ENCODE results near the gene EBF4.

The EBF4 gene

DNA sequence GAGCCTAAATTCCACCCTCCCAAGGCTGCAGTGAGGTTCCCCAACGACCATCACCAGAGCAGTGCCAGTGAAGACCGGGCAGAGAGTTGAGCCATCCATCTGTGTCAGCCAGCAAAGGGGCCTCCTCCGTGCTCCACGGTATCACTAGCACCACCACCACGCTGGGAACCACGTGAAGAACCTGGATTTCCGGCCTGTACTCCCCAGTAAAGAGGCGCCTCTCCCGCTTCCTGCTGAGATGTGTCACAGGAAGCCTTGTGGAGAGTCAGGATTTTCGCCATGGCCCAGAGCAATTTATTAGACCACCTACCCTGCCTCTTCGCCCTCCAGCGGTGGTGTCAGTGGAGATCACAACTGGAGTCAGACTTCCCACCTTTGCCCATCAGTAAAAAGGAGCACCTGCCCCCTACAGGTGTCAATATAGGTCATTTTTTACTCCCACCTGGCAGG lies 79.1 kb downstream of the EBF4 start:
- Histone ChIP-seq H3K4me2 (ENCODE audit: low read length) (0 out of 2 replicates have a peak overlapping the region, but pooled peaks have one; percentile 8), H3K9ac (ENCODE audit: low read length) (no peak overlapping the region), H3K9me3 (ENCODE audit: insufficient read depth, low read length) (0 out of 2 replicates have a peak, but pooled peaks cover 5% of the 10 kb centered on the region), H3K27me3 (ENCODE audit: low read depth, low read length) (peaks cover 34% of the 10 kb centered on the region), H3K36me3 (replicated peaks; ENCODE audit: low read depth, low read length) (no peaks in the 10 kb centered on the region), H3K4me3 (ENCODE audit: low read length) (no peak overlapping the region), H3K27ac (ENCODE audit: low read length) (no peak overlapping the region), H3K79me2 (ENCODE audit: low read length) (no peaks in the 10 kb centered on the region), H3K4me1 (ENCODE audit: low read length) (peaks cover 15% of the 10 kb centered on the region), H4K20me1 (ENCODE audit: insufficient read depth, low read length) (no peaks in the 10 kb centered on the region), H2AFZ (ENCODE audit: low read depth, low read length) (no peak overlapping the region)
- 0 out of 2 replicates have a peak, but pooled peaks have one; percentile 8 for TF ChIP-seq CTCF (IDR thresholded peaks at IDR 0.05; ENCODE audit: low read depth, low read length)
- TF ChIP-seq EZH2phosphoT487 (IDR thresholded peaks at IDR 0.05; ENCODE audit: low read depth) = no peak

GRCh38 chr20:2773812-2774211 lies 81.2 kb downstream of the EBF4 start:
- Histone ChIP-seq H4K20me1 (ENCODE audit: insufficient read depth, low read length) (no peaks in the 10 kb centered on the region), H3K9me3 (ENCODE audit: insufficient read depth, low read length) (peaks cover 10% of the 10 kb centered on the region; the same call in 1 of the 2 replicates), H3K4me3 (ENCODE audit: low read length) (no peak overlapping the region), H3K4me2 (ENCODE audit: low read length) (no peak overlapping the region), H2AFZ (ENCODE audit: low read depth, low read length) (no peak overlapping the region), H3K27me3 (ENCODE audit: low read depth, low read length) (peaks cover 25% of the 10 kb centered on the region; the same call in 1 of the 2 replicates), H3K27ac (ENCODE audit: low read length) (no peak overlapping the region), H3K9ac (ENCODE audit: low read length) (no peak overlapping the region), H3K79me2 (ENCODE audit: low read length) (no peaks in the 10 kb centered on the region), H3K36me3 (replicated peaks; ENCODE audit: low read depth, low read length) (no peaks in the 10 kb centered on the region), H3K4me1 (ENCODE audit: low read length) (peaks cover 22% of the 10 kb centered on the region)
- TF ChIP-seq EZH2phosphoT487 (IDR thresholded peaks at IDR 0.05; ENCODE audit: low read depth) = no peak
- no peak for TF ChIP-seq CTCF (IDR thresholded peaks at IDR 0.05; ENCODE audit: low read depth, low read length)

- TF ChIP-seq CTCF (IDR thresholded peaks at IDR 0.05; ENCODE audit: low read depth, low read length) (no peak), EZH2phosphoT487 (IDR thresholded peaks at IDR 0.05; ENCODE audit: low read depth) (no peak)
- Histone ChIP-seq H3K27ac (ENCODE audit: low read length) (no peak overlapping the region), H3K9me3 (ENCODE audit: insufficient read depth, low read length) (peaks cover 10% of the 10 kb centered on the region; the same call in 1 of the 2 replicates), H3K9ac (ENCODE audit: low read length) (no peak overlapping the region), H3K36me3 (replicated peaks; ENCODE audit: low read depth, low read length) (no peaks in the 10 kb centered on the region), H3K4me1 (ENCODE audit: low read length) (peaks cover 26% of the 10 kb centered on the region), H3K79me2 (ENCODE audit: low read length) (no peaks in the 10 kb centered on the region), H3K4me2 (ENCODE audit: low read length) (no peak overlapping the region), H3K27me3 (ENCODE audit: low read depth, low read length) (peaks cover 22% of the 10 kb centered on the region), H4K20me1 (ENCODE audit: insufficient read depth, low read length) (no peaks in the 10 kb centered on the region), H2AFZ (ENCODE audit: low read depth, low read length) (no peak overlapping the region), H3K4me3 (ENCODE audit: low read length) (no peak overlapping the region)
Observed at GRCh38 chr20:2775139-2775538, 82.6 kb downstream of the EBF4 start.

DNA sequence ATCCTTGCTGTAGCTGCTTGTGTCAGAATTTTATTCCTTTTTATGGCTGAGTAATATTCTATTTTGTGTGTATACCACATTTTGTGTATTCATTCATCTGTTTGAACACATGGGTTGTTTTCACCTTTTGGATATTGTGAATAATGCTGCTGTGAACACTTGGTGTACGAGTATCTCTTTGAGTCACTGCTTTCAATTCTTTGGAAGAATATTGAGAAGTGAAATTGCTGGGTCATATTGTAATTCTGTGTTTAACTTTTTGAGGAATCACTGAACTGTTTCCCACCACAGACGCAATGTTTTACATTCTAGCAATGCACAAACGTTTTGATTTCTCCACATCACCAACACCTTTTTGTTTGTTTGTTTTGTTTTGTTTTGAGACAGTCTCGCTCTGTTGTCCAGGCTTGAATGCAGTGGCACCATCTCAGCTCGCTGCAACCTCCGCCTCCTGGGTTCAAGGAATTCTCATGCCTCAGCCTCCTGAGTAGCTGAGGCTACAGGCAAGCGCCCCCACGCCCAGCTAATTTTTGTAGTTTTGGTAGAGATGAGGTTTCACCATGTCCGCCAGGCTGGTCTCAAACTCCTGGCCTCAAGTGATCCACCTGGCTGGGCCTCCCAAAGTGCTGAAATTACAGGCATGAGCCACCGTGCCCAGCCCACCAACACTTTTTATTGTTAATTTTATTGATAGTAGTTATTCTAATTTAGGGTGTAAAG lies 86.2 kb downstream of the EBF4 start:
- H3K9me3 ChIP-seq (ENCODE audit: insufficient read depth, low read length) = peaks cover 10% of the 10 kb centered on the region; the same call in 1 of the 2 replicates
- no peak overlapping the region for H3K27ac ChIP-seq (ENCODE audit: low read length)
- no peaks in the 10 kb centered on the region for H3K79me2 ChIP-seq (ENCODE audit: low read length)
- peaks cover 33% of the 10 kb centered on the region for H3K27me3 ChIP-seq (ENCODE audit: low read depth, low read length)
- peak overlapping the region; percentile 20; the same call in 1 of the 2 replicates for H3K4me2 ChIP-seq (ENCODE audit: low read length)
- H3K4me1 ChIP-seq (ENCODE audit: low read length) = peaks cover 12% of the 10 kb centered on the region
- H2AFZ ChIP-seq (ENCODE audit: low read depth, low read length) = no peak overlapping the region
- TF ChIP-seq CTCF (IDR thresholded peaks at IDR 0.05; ENCODE audit: low read depth, low read length) (no peak), EZH2phosphoT487 (IDR thresholded peaks at IDR 0.05; ENCODE audit: low read depth) (no peak)
- H4K20me1 ChIP-seq (ENCODE audit: insufficient read depth, low read length) = no peaks in the 10 kb centered on the region
- no peak overlapping the region for H3K4me3 ChIP-seq (ENCODE audit: low read length)
- no peak overlapping the region for H3K9ac ChIP-seq (ENCODE audit: low read length)
- H3K36me3 ChIP-seq (replicated peaks; ENCODE audit: low read depth, low read length) = no peaks in the 10 kb centered on the region
